IMR-90 (cell line): ENCODE measurements around the gene LRP3.

ENCODE experiments used
- ELK1 ChIP-seq: fragments of 150-350 bp; IDR thresholded peaks from 2 replicates; pipeline ENCODE4 v1.6.1; 2016; ENCODE audit warnings: low read depth, mild to moderate bottlenecking, low read length, moderate library complexity, borderline replicate concordance
- FOS ChIP-seq: fragments of 150-350 bp; IDR thresholded peaks from 2 replicates; pipeline ENCODE4 v1.6.1; 2016; ENCODE audit warnings: low read depth, low read length
- MXI1 ChIP-seq: IDR thresholded peaks from 2 replicates; pipeline ENCODE4 v1.6.1; 2012; ENCODE audit warnings: low read depth, mild to moderate bottlenecking, low read length, moderate library complexity, borderline replicate concordance
- POLR2A ChIP-seq: IDR thresholded peaks from 2 replicates; pipeline ENCODE4 v1.6.1; 2012; ENCODE audit warnings: mild to moderate bottlenecking, low read depth, low read length
- RFX5 ChIP-seq: IDR thresholded peaks from 2 replicates; pipeline ENCODE4 v1.8.0; 2012; ENCODE audit warnings: low read depth, mild to moderate bottlenecking, low read length, moderate library complexity
- TF ChIP-seq, protein P1 (sequence below): conservative IDR thresholded peaks from 2 replicates; pipeline ENCODE4 v1.5.1; 2012; ENCODE audit warnings: mild to moderate bottlenecking, low read depth, low read length, improper control_type of control experiment

DNA sequence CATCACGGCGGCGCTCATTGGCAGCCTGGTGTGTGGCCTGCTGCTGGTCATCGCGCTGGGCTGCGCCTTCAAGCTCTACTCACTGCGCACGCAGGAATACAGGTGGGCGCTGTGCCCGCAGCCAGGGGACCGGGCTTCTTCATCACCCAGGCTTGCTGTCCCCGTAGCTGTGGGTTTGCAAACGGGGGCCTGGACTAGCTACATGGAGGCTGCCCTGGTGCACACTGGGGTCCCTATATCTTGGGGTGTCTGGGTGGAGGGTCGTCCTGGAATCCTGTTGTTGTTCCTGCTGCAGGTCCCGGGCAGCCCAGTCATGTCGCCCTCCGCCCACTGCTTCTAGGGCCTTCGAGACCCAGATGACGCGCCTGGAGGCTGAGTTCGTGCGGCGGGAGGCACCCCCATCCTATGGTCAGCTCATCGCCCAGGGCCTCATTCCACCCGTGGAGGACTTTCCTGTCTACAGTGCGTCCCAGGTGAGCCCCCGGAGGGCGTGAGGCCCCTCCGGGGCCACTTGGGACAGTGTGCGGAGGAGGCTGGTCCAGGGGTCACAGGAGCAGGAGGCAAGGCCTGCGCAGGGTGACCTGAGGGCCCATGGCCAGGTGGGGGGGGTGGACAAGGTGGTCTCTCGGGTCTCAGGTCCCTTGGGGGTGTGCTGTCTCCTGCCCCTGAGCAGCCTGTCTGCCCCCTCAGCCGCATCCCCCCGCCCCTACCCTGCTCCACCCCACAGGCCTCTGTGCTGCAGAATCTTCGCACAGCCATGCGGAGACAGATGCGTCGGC is 12.3 kb downstream of the LRP3 start:
- TF ChIP-seq, protein P1, sequence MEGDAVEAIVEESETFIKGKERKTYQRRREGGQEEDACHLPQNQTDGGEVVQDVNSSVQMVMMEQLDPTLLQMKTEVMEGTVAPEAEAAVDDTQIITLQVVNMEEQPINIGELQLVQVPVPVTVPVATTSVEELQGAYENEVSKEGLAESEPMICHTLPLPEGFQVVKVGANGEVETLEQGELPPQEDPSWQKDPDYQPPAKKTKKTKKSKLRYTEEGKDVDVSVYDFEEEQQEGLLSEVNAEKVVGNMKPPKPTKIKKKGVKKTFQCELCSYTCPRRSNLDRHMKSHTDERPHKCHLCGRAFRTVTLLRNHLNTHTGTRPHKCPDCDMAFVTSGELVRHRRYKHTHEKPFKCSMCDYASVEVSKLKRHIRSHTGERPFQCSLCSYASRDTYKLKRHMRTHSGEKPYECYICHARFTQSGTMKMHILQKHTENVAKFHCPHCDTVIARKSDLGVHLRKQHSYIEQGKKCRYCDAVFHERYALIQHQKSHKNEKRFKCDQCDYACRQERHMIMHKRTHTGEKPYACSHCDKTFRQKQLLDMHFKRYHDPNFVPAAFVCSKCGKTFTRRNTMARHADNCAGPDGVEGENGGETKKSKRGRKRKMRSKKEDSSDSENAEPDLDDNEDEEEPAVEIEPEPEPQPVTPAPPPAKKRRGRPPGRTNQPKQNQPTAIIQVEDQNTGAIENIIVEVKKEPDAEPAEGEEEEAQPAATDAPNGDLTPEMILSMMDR = no peak
- TF ChIP-seq FOS (no peak), POLR2A (no peak), RFX5 (no peak), ELK1 (no peak), MXI1 (no peak)
